ENCODE measurements around the gene PTGDR.

GRCh38 chr14:52233693-52234092 is 33.8 kb upstream of the PTGDR start:
- TF ChIP-seq CTCF (IDR thresholded peaks at IDR 0.05; ENCODE audit: poor library complexity) (no peak), EZH2 (IDR thresholded peaks at IDR 0.05; ENCODE audit: borderline replicate concordance) (no peak)
